Eye (tissue), 1 donor: ENCODE results near the gene PAK5.

Experiments used
- DNase-seq: peaks from one replicate; pipeline ENCODE4 v3.0.0-alpha.2; 2015

Gene PAK5

DNA sequence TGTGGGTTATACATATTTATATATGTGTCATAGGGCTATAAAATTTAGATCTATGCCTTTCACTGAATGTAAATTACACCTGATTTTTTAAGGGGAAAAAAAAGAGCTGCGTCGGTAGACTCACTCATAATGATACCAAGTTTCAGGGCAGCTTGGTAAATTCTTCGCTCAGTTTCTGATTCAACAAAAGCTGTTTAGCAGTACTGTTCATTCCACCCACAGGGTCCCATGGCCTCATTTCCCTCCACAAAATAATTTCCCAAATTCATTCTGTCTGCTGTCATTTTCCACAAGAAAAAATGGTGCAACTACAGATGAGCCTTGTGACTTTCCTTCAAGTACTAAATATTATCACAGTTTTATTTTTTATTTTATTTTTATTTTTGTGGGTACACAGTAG, 63.7 kb downstream of the PAK5 start:
- no peak for DNase-seq

DNA sequence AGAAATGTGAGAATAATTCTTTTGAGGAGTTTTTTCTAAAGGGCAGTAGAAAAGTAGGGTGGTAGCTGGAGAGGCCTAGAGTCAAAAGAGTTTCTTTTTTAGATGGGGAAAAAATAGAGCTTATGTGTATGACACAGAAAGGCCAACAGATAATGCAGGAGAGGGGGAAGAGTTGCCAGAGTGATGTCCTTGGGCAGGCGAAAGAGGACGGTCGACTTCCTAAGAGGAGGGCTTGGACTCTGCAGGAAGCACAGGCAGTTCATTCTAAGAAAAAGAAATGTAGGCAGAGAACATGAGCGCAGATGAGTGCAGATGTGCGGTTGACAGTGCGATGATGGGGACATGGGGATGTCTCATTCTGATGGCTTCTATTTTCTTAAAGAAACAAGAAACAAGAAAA, 68.9 kb downstream of the PAK5 start:
- no peak for DNase-seq

DNA sequence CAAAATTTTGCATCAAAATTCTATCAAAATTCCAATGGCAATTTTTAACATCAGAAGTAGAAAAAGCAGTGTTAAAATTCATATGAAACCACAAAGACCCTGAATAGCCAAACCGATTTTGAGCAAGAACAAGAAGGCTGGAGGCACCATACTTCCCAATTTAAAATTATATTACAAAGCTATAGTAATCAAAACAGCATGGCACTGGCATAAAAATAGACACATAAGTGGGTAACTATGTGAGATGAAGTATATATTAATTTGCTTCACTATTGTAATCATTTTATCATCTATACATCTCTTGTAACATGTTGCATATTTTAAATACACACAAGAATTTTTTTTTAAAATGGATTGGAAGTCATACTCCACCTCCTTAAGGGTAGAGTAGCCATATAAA, 77.4 kb downstream of the PAK5 start:
- no peak for DNase-seq

DNA sequence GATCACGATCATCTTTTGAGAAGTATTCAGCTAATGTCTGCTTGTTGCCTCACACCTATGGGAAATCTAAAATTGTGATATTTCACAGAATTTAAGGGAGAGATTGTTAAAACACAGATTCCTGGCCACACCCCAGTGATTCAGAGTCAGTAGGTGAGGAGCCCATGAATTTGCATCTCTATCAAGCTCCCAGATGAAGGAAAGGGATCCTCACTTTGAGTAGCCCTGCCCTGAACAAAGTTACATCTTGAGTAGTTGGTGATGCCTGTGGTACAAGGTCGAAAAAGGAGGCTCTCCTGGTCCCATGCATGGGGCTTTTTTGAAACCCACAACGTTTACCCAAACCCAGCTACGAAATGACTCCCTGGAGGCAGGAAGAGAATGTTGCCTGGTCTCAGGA, 79.5 kb downstream of the PAK5 start:
- DNase-seq: no peak

DNA sequence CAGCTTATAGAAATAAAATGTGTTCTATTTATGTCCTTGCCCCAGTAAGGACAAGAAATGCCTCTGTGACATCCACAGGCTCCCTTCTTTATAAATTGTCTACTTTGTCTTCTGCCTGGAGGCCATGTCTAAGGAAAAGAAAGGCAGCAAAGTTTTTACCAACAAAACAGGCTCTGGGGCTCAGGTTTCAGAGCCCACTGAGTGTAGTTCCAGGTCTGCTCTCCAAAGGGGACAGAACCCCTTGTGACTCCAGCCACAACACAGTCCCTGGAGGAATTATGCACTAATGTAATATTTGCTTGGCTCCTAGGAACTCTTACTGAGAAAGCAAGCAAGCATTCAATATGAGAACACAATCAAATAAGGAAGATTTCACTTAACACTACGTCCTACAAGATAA, 80.1 kb downstream of the PAK5 start:
- DNase-seq: no peak

DNA sequence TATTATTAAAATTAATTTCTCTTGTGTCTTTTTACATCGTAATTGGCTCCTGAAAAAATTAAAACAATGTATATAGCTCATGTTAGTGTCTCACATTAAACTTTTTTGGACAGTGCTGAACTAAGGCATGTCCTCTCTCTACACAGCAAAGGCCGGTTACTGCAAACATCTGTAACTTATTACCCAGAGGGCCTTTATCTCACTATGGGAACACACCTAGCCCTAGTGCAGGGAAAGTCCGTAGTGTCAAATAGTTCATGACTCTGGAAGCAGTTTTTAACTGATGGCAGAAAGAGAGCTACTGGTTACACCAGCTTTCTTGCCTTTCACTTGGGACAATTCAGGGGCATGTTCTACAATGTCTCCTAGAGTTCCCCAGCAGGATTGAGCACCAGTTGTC, 82.2 kb downstream of the PAK5 start:
- no peak for DNase-seq

DNA sequence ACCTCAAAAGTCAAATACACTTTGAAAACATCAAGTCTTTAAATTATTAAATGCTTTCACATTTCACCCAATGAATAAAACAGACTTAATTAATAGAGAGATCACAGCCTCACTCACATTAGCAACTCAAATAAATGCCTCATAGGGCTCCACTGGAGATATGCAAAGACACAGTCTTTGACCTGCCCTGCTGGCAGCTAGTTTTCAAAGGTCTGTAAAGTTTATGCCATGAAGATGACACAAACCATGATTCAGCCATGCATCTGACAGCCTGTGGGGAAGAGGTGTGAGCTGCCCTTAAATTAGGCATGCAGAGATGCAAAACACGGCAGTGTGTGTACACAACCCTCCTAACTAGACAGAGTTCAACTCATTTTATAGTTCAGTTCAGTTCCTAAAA, 83.6 kb downstream of the PAK5 start:
- DNase-seq: no peak

DNA sequence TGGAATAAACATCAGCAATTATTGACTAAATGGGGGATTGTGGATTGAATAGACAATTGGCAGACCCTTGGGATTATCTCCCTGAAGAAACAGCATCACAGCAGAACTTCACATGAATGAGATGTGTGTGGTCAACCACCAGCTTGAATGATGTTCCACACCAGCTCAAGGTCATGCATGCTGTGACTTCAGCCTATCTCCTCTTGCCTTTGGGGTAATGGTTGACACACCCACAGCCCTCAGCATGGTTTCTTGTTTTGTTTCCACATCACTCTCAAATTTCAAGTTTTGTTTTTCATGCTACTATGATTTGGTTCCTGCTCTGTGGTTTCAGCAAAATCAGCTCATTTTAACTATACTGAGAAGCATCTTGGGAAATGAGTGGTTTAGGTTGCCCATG, 94.3 kb downstream of the PAK5 start:
- no peak for DNase-seq

DNA sequence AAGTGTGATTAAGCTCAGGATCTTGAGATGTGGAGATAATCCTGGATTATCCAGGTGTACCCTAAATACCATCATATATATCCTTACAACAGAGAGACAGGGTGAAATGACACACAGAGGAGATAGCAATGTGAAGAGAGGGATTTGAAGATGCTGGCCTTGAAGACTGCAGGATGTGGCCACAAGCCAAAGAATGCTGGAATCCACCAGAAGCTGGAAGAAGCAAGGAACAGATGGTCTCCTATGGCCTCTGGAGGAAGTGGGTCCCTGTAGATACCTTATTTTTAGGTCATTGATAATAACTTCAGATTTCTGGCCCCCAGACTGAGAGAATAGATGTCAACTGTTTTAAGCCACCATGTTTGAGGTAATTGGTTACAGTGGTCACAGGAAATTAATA, 95.0 kb downstream of the PAK5 start:
- DNase-seq: no peak

DNA sequence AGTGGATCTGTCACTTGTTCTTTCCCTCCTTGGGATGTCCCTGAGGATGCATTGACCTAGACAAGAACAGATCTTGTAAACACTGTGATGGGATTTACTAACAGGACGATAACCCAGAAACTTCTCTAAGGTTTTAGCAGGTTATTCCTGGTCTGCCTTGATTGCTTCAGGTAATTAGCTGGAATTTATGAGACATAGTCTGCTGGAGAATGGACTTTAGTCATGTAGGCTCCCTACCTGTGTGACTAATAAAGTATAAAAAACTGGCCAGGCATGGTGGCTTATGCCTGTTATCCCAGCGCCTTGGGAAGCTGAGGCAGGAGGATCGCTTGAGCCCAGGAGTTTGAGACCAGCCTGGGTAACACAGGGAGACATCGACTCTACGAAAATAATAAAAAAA, 96.1 kb downstream of the PAK5 start:
- DNase-seq: no peak

DNA sequence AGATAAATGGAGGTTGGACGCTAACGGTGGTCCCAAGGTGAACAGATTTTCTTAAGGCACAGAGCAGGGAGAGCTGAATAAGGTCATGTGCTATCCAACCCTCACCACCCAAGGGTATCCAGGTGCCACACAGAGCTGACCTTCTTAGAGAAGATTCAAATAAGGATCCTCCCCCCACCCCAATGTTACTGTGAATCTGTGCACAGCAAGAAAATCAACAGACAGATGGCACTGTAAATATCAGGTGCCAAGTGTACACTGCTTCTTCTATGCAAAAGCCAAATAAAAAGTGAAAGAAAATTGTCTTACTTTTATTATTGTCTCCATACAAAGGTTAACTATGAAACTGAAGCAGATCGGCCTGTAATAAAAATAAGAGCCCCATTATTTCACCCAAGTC, 96.9 kb downstream of the PAK5 start:
- DNase-seq: no peak

DNA sequence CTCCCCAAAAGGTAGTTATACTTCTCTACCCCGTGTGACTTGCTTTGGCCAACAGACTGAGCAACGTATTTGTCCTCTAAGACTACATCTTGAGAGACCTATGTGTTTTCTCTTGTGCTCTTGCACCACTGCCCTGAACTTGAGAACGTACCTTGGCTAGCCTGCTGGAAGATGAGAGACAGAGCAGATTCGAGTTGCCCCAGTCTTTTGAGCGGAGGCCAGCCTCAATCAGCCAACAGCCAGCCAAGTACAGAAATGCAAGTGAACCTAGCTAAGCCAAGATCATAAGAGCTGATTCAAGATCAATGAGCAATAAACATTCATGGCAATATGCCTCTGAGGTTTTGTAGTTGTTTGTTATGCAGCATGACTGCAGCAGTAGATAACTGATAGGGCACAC, 98.4 kb downstream of the PAK5 start:
- no peak for DNase-seq

DNA sequence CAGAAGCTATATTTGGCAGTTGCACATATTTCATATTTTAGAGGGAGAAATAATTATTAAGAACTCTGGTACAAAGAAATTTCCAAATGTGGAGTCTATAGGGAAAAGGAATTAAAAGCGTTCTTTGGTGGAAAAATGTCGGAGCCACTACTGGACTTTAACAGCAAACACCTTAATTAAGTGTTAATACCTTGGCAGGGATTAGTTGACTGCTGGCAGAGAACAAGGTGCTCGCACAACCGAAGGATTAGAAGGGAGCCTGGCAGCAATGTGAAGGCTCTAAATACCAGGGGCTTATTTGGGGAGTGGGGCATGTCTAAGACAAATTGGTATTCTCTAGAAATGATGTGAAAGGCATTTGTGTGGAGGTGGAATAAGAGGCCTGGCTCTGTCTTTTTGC, 98.9 kb downstream of the PAK5 start:
- no peak for DNase-seq

DNA sequence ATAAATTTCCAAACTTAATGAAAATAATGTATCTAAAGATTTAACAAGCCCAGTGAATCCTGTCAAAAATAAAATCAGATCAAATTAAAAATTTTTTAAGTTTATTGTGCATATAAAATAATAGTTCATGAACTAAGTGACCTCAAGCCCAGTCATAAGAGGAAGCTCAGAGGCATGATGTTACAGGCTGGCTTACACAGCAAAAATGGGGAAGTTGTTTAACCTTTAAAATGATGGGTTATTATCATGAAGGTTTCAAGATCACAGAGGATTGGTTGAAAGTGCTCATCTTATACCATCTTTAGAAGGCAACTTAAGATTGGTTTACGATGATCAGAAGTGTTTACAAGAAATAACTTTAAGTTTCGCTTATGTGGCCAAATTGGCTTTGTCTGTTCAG, 102.5 kb downstream of the PAK5 start:
- no peak for DNase-seq

DNA sequence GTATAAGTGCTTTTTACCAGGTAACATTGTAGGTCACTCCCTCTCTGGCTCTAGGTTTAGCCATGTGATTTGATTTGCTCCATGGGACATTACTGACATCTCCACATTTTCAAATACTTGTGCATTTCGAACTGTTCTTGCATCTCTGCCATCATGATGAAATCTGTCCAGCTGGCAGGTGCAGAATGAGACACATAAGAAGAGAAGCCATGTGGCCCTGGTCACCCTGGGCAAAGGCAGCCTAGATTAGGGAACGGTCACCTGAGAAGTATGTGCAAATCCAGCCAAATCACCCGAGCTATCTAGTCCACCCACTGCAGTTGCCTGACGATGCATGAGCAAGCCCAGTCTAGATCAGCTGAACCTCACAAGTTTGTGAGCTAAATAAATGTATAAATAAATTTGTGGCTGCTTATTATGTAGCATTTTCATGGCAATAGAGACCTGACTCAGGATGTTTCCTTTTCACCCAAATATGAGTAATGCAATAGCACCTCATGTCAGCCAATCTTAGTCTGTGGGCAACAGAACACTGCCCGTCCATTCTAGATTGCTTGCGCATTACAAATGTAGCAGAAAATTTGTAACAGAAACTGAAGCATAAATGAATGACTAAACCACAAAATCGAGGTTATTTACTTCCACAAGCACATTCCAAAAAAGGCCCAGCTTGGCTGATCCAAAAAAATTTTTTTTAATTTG, 115.2 kb downstream of the PAK5 start:
- no peak for DNase-seq

DNA sequence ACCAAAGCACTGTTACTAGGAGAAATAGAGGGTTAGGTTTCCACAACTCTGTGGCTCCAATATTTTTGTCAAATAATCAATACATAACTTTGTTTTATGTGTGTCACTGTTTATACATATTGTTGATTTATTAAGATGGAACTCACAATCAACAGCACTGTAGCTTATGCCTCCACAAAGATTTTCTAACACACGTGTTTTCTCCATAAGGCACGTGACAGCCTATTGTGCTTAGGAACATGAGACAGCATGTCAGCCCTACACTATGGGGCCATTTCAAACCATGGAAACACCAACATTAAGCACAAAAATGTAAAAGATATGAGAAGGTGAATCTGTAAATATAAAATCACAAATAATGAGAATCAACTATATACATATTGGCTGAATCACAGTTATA, 127.0 kb downstream of the PAK5 start:
- DNase-seq: no peak

DNA sequence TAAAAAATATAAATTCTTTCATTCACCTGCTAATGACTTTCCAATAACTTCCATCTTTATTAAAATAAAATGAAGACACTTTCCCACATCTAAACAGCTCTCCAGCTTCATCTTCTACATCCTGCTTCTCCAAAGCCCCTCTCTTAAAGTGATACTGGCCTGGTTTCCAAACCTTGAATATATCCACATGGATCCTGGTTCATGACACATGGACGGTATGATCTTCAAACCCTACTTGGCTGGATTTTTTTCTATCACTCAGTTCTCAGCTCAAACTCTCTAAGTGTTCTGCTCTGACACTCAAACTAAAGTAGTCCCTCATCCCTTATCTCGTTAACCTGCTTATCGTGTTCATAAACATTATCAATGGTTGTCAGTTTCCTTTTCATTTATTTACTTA, 128.2 kb downstream of the PAK5 start:
- no peak for DNase-seq

DNA sequence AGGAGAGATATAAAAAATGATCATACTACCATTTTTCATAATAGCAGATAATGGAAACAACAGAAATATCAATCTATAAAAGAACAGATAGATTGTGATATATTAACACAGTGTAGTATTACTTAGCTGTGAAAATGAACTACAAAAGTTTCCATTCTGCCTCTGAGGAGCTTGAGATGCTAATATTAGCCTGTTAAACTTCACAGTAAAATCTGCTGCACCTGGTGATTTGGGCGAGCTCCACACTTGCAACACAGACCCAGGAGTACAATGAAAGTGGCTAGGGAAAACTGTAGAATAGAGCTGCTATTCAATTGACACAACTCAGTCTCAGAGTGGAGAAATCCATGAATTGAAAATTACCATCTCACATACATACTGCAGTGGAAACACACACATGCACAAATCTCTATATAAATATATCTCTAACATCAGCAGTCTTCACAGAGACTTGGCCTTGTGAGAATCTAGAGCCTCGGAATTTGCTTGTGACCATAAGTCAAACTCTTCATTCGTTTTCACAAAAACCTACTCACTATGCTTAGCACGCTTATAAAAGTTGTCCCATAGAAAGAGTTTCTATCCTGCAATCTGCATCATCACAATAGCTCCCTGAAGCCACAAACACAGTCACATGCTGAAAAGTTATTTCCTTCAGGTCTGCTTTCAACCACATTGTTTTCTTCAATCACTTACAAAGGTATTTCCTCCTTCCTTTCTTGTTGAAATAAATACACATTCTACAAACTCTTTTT, 133.0 kb downstream of the PAK5 start:
- no peak for DNase-seq

DNA sequence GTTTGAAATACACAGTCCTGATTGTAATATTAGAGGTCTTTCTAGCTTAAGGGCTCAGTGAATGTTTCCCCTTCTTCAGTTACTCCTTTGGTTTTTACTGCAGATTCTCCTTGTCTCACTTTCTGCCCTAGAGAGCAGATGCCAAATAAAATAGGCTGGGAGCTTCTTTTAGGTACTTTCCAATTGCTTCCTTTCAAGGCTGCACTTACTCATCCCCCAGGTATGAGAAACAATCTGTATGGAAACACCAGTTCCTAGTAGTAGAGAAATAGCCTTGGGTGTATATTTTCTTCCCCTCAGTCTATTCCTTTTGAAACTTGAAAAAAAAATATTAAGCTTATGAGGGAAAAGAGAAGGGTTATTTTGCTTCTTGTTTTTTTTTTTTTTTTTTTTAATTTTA, 139.7 kb downstream of the PAK5 start:
- DNase-seq: no peak

DNA sequence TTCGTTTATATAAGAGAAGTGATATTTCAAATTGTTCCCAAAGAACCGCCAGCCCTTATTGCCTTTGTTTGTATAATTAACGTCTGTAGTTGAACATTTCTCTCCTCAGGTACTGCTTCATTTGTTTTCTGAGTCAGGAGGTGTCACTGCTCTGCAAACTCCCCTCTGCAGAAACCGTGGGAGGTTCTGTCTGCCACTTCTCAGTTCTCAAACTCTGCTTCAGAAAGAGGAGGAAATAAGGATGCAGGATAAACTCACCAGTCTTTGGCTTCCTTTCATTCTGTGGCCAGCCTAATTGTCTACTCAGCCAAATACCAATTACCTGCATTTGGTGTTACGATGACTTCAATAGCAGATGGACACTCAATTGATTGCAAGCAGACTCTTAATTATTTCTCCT, 149.8 kb downstream of the PAK5 start:
- no peak for DNase-seq

DNA sequence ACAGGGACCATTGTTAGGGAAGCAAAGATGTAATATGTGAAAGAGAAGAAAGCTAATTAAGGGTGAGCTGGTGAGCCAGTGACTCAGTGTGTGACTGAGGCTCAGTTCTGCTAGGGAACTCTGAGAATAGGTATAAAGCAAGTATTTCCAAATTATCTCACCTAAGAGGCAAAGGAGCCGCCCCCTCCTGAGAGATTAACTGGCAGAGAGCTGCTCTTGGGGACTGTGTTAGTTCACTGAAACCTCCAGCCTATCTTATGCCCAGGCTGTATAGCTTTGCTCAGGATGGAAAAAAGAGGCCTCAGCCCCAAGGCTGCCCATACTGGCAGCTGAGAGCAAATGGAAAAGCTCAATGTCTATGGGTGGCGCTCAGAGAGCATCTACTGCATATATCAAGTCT, 152.0 kb downstream of the PAK5 start:
- DNase-seq: no peak

DNA sequence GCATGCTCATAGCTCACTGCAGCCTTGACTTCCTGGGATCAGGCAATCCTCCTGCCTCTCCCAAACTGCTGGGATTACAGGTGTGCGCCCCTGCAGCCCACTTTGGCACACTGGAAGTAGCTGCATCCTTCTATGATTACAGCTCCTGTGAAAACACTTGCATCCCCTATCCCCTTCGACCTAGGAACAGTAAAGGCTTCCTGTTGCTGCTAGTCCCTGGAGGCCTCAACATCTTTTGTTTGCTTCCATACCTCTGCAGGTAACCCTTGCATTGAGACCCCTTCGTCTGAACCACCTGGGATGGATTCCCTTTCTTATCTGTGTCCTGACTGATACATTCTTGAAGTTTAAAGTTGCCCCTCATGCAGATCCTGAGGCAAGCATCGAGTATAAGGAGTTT, 152.4 kb downstream of the PAK5 start:
- no peak for DNase-seq

DNA sequence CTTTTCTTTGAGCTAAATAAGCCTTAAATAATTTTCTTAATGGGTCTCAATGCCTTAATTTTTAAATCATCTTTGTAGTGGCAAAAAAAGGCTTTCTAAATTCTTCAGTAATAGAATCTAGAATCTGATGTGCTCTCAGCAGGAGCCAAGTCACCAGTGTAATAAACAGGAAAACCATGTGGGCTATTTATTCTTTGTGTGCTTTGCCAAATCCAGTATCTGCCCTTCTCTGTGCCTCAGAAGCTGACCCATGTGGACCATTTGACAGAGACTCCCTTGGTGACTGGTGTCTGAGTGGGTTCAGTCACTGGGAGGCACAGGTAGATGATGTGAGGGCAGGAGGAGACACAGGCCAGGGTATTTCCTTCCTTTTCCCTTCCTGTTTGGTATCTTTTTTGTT, 152.9 kb downstream of the PAK5 start:
- no peak for DNase-seq

DNA sequence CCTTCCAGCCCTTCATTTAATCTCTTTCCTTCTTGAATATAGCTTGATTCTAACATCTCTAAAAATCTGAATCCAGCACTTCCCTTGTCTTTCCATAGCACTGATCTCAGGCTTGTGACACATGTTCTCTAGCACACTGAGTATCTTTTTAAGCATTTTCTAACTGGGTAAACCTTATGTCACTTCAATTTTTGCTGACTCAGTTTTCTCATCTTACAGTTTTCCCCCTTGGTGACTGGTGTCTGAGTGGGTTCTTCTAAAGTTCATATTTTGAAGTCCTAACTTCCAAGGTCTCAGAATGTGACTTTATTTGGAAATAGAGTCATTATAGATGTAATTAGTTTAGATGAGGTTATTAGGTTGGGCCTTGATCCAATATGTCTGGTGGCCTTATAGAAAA, 153.9 kb downstream of the PAK5 start:
- no peak for DNase-seq

DNA sequence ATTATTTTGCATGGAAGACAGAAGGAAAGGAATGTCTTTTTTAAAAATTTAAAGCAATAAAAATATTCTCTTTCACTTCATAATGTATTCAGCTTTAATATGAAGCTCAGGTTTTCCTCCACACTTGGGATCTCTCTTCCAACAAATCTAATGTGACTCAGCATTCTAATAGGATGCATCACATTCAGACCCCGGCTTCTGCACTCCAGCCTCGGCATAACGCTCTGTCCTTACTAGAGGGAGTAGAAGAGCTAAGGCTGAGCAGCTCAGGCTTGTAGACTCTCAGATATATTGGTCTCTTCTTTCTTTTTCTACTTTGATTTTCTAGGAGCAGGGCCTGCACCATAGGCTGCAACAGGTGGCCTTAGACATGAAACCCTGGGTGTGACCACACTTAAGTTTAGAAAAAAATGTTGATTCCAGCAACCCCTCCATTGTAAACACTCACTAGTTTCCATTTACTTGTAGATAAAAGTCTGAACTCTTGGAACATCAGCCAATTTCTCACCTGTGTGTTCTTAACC, 161.7 kb downstream of the PAK5 start:
- no peak for DNase-seq
